ENCODE measurements around the gene MRPS26.

Gene MRPS26

GRCh38 chr20:3082306-3082951, 36.6 kb downstream of the MRPS26 start:
- Histone ChIP-seq H3K4me2 (ENCODE audit: low read length, poor library complexity, severe bottlenecking) (peak overlapping the region; percentile 80), H2BK15ac (ENCODE audit: low read depth, poor library complexity, severe bottlenecking) (no peak overlapping the region), H3K79me1 (replicated peaks; ENCODE audit: low read length, poor library complexity, severe bottlenecking) (no peaks in the 10 kb centered on the region), H3K4ac (ENCODE audit: low read depth in 1 of 2, low read length in 2 of 2) (no peak overlapping the region), H3K14ac (ENCODE audit: low read length in 2 of 2) (peak overlapping the region in 1 of 2 experiments; percentile 65), H3K36me3 (ENCODE audit: control insufficient read depth in 1 of 2, insufficient read depth in 2 of 2, low read depth in 1 of 2, low read length in 2 of 2) (peaks cover 0 to 7% of the 10 kb centered on the region in 2 experiments), H4K8ac (ENCODE audit: low read length) (no peak overlapping the region), H3K27me3 (ENCODE audit: control insufficient read depth in 1 of 2, insufficient read depth in 1 of 2, low read length in 2 of 2) (peaks cover 23 to 57% of the 10 kb centered on the region in 2 experiments), H2AK5ac (ENCODE audit: low read length, severe bottlenecking) (no peak overlapping the region), H3K9ac (ENCODE audit: low read length) (no peak overlapping the region), H2BK12ac (ENCODE audit: low read length in 2 of 2) (no peak overlapping the region), H3K4me3 (ENCODE audit: insufficient read depth in 1 of 2, low read depth in 1 of 2, low read length in 2 of 2) (peak overlapping the region in 1 of 2 experiments; percentile 45), H3K9me3 (ENCODE audit: control insufficient read depth, low read length) (no peaks in the 10 kb centered on the region), H3K27ac (ENCODE audit: low read length, poor library complexity, severe bottlenecking) (no peak overlapping the region), H2BK120ac (ENCODE audit: low read depth, low read length) (no peak overlapping the region), H3K23ac (ENCODE audit: low read length in 2 of 2) (peak overlapping the region in 1 of 2 experiments; percentile 80), H2BK5ac (ENCODE audit: low read depth, low read length, poor library complexity, severe bottlenecking) (no peak overlapping the region), H3K4me1 (ENCODE audit: control insufficient read depth, insufficient read depth, low read depth, low read length) (peaks cover 18% of the 10 kb centered on the region), H4K91ac (ENCODE audit: low read length) (no peak overlapping the region), H3K18ac (ENCODE audit: low read depth in 1 of 2, low read length in 2 of 2) (peak overlapping the region in 1 of 2 experiments; percentile 48), H2AFZ (ENCODE audit: low read depth, low read length) (no peak overlapping the region)
- DNase-seq, result peak; percentile 23
- WGBS, result 14% methylated on average over 33 of the region's 71 CpGs

GRCh38 chr20:3082955-3083952, 37.4 kb downstream of the MRPS26 start:
- no peak overlapping the region for H2AFZ ChIP-seq (ENCODE audit: low read depth, low read length)
- H3K36me3 ChIP-seq (ENCODE audit: control insufficient read depth in 1 of 2, insufficient read depth in 2 of 2, low read depth in 1 of 2, low read length in 2 of 2), result peaks cover 0 to 7% of the 10 kb centered on the region in 2 experiments
- peak overlapping the region in 1 of 2 experiments; percentile 93 for H3K23ac ChIP-seq (ENCODE audit: low read length in 2 of 2)
- H2BK120ac ChIP-seq (ENCODE audit: low read depth, low read length), result no peak overlapping the region
- H3K9me3 ChIP-seq (ENCODE audit: control insufficient read depth, low read length), result no peaks in the 10 kb centered on the region
- no peak overlapping the region for H3K27ac ChIP-seq (ENCODE audit: low read length, poor library complexity, severe bottlenecking)
- H3K4me3 ChIP-seq (ENCODE audit: insufficient read depth in 1 of 2, low read depth in 1 of 2, low read length in 2 of 2), result no peak overlapping the region
- peaks cover 18% of the 10 kb centered on the region for H3K4me1 ChIP-seq (ENCODE audit: control insufficient read depth, insufficient read depth, low read depth, low read length)
- H3K18ac ChIP-seq (ENCODE audit: low read depth in 1 of 2, low read length in 2 of 2), result no peak overlapping the region
- no peak overlapping the region for H3K4ac ChIP-seq (ENCODE audit: low read depth in 1 of 2, low read length in 2 of 2)
- no peak overlapping the region for H2BK15ac ChIP-seq (ENCODE audit: low read depth, poor library complexity, severe bottlenecking)
- no peak overlapping the region for H3K9ac ChIP-seq (ENCODE audit: low read length)
- WGBS, result 15% methylated on average over 69 of the region's 76 CpGs
- H3K79me1 ChIP-seq (replicated peaks; ENCODE audit: low read length, poor library complexity, severe bottlenecking), result no peaks in the 10 kb centered on the region
- H4K91ac ChIP-seq (ENCODE audit: low read length), result no peak overlapping the region
- H3K27me3 ChIP-seq (ENCODE audit: control insufficient read depth in 1 of 2, insufficient read depth in 1 of 2, low read length in 2 of 2), result peaks cover 26 to 54% of the 10 kb centered on the region in 2 experiments
- DNase-seq, result no peak
- no peak overlapping the region for H4K8ac ChIP-seq (ENCODE audit: low read length)
- no peak overlapping the region for H2BK12ac ChIP-seq (ENCODE audit: low read length in 2 of 2)
- no peak overlapping the region for H2BK5ac ChIP-seq (ENCODE audit: low read depth, low read length, poor library complexity, severe bottlenecking)
- no peak overlapping the region for H3K14ac ChIP-seq (ENCODE audit: low read length in 2 of 2)
- H2AK5ac ChIP-seq (ENCODE audit: low read length, severe bottlenecking), result no peak overlapping the region
- peak overlapping the region; percentile 65 for H3K4me2 ChIP-seq (ENCODE audit: low read length, poor library complexity, severe bottlenecking)

- Histone ChIP-seq H3K27ac (ENCODE audit: low read length, poor library complexity, severe bottlenecking) (no peak within 1 kb of the TSS), H4K8ac (ENCODE audit: low read length) (no peak within 1 kb of the TSS), H3K36me3 (ENCODE audit: control insufficient read depth in 1 of 2, insufficient read depth in 2 of 2, low read depth in 1 of 2, low read length in 2 of 2) (peaks cover 0 to 7% of the 10 kb centered on the region in 2 experiments), H3K4ac (ENCODE audit: low read depth in 1 of 2, low read length in 2 of 2) (no peak within 1 kb of the TSS), H3K4me2 (ENCODE audit: low read length, poor library complexity, severe bottlenecking) (no peak within 1 kb of the TSS), H3K18ac (ENCODE audit: low read depth in 1 of 2, low read length in 2 of 2) (no peak within 1 kb of the TSS), H3K9ac (ENCODE audit: low read length) (no peak within 1 kb of the TSS), H2BK12ac (ENCODE audit: low read length in 2 of 2) (no peak within 1 kb of the TSS), H2BK120ac (ENCODE audit: low read depth, low read length) (no peak within 1 kb of the TSS), H3K14ac (ENCODE audit: low read length in 2 of 2) (no peak within 1 kb of the TSS), H4K91ac (ENCODE audit: low read length) (peak within 1 kb of the TSS; percentile 35), H2BK5ac (ENCODE audit: low read depth, low read length, poor library complexity, severe bottlenecking) (no peak within 1 kb of the TSS), H2BK15ac (ENCODE audit: low read depth, poor library complexity, severe bottlenecking) (no peak within 1 kb of the TSS), H3K27me3 (ENCODE audit: control insufficient read depth in 1 of 2, insufficient read depth in 1 of 2, low read length in 2 of 2) (peaks cover 26 to 53% of the 10 kb centered on the region in 2 experiments), H3K9me3 (ENCODE audit: control insufficient read depth, low read length) (no peaks in the 10 kb centered on the region), H2AK5ac (ENCODE audit: low read length, severe bottlenecking) (no peak within 1 kb of the TSS), H3K4me1 (ENCODE audit: control insufficient read depth, insufficient read depth, low read depth, low read length) (peaks cover 18% of the 10 kb centered on the region), H2AFZ (ENCODE audit: low read depth, low read length) (no peak within 1 kb of the TSS), H3K23ac (ENCODE audit: low read length in 2 of 2) (no peak within 1 kb of the TSS), H3K79me1 (replicated peaks; ENCODE audit: low read length, poor library complexity, severe bottlenecking) (no peaks in the 10 kb centered on the region), H3K4me3 (ENCODE audit: insufficient read depth in 1 of 2, low read depth in 1 of 2, low read length in 2 of 2) (no peak within 1 kb of the TSS)
- no peak for DNase-seq
- 90% methylated on average over 28 of the region's 28 CpGs for WGBS
Measured at GRCh38 chr20:3084283-3084985, 38.6 kb downstream of the MRPS26 start, which contains the start of gene AVP. Gene AVP, minus strand, starts transcription at chr20:3084724. Its CDS starts 50 bp downstream, at chr20:3084674.

Measured in mesenchymal stem cell (in vitro differentiated cells and primary cell).